ENCODE data around the gene IRX6. TPM values are rescaled to one million over a fixed set of nuclear protein-coding genes. Genes with fewer than 3 reads are reported as not detected.
A peak's percentile ranks its signal among the peaks of the same experiment; 100 is the strongest.

IRX6 gene
- total and polyA plus RNA-seq, 4 donors, result 0.37 to 6.3 (median 4.0) TPM

DNA sequence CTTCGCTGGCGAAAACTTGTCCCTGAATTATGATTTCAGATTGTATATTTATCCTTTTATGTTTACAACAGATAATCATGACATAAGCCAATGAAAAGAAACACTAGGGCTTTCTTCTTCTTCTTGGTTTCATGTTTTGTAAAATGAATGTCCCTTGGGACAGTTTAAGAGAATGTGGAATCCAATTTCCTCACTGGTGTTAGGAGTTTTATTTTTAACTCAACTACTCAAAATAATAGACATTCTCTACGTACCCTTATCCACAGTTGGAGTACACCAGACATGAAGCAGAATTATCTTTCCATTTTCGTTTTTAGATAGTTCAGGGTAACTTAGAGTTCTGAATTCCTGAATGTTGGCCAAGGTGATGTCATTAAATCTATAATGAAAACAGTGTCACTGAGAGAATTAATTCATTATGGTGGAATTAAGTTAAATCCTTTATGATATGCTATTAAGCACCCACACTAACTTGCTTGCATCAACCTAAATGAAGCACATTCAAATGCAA is 43.4 kb downstream of the IRX6 start:
- H3K27ac ChIP-seq (ENCODE audit: low read depth in 1 of 2, low read length in 1 of 2), result no peak overlapping the region
- H3K4me1 ChIP-seq (ENCODE audit: control insufficient read depth in 5 of 5, insufficient read depth in 5 of 5, low read length in 5 of 5), result peaks cover 0 to 23% (median 3%) of the 10 kb centered on the region in 5 donors
- no peak overlapping the region for H3K4me3 ChIP-seq
- no peaks in the 10 kb centered on the region for H3K9me3 ChIP-seq (ENCODE audit: control insufficient read depth in 4 of 4, insufficient read depth in 3 of 4, low read length in 3 of 4)
- peak in 1 of 3 donors; percentile 30 for DNase-seq
- no peak overlapping the region for H3K9ac ChIP-seq (ENCODE audit: insufficient read depth in 1 of 2, low read length in 2 of 2)
- ATAC-seq (ENCODE audit: insufficient read depth, low FRiP score), result no peak
- TF ChIP-seq, protein P1, sequence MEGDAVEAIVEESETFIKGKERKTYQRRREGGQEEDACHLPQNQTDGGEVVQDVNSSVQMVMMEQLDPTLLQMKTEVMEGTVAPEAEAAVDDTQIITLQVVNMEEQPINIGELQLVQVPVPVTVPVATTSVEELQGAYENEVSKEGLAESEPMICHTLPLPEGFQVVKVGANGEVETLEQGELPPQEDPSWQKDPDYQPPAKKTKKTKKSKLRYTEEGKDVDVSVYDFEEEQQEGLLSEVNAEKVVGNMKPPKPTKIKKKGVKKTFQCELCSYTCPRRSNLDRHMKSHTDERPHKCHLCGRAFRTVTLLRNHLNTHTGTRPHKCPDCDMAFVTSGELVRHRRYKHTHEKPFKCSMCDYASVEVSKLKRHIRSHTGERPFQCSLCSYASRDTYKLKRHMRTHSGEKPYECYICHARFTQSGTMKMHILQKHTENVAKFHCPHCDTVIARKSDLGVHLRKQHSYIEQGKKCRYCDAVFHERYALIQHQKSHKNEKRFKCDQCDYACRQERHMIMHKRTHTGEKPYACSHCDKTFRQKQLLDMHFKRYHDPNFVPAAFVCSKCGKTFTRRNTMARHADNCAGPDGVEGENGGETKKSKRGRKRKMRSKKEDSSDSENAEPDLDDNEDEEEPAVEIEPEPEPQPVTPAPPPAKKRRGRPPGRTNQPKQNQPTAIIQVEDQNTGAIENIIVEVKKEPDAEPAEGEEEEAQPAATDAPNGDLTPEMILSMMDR (IDR thresholded peaks at IDR 0.05; ENCODE audit: control extremely low read depth, extremely low read depth), result no peak
- H3K27me3 ChIP-seq (ENCODE audit: control insufficient read depth in 3 of 3, insufficient read depth in 3 of 3, low read length in 2 of 3), result peaks cover 3 to 40% (median 24%) of the 10 kb centered on the region in 3 donors
- 43 to 59% methylated on average over 4 of the region's 4 CpGs for WGBS, 2 donors
- H3K36me3 ChIP-seq (ENCODE audit: control insufficient read depth in 4 of 4, insufficient read depth in 4 of 4, low read length in 4 of 4), result no peaks in the 10 kb centered on the region

DNA sequence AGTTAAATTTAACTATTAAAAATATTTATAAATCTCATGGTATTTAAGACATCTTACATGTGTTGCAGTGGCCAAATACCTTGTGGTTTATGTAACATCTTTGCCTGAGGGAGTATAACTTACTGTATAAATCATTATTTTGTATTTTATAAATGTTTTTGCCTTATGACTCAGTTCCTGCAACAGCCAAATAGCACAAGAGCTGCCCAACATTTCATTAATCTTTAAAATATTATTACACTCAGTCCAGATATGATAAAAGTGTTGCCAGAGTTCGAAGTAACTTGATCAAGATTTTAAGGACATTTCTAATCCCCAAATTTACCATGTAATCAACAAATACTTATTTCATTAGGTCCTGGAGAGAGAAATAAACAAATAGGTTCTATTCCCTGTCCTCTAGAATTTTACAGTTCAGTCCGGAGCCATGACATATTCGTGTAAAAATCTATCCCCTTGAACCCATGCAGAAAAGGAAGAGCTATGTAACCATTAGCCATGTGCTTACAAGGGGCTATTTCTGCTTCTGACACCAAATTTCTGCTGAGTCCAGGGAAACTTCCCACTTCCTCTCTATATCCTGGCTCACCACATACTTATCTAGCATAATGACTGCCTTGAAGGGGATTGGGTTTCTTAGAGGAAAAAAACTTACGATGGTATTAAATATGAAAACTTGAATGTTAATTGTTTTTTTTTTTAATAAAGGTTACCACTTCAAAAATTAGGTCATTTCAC is 44.0 kb downstream of the IRX6 start:
- H3K9me3 ChIP-seq (ENCODE audit: control insufficient read depth in 4 of 4, insufficient read depth in 3 of 4, low read length in 3 of 4), result no peaks in the 10 kb centered on the region
- 45 to 55% methylated on average over 4 of the region's 4 CpGs for WGBS, 2 donors
- H3K9ac ChIP-seq (ENCODE audit: insufficient read depth in 1 of 2, low read length in 2 of 2), result no peak overlapping the region
- H3K36me3 ChIP-seq (ENCODE audit: control insufficient read depth in 4 of 4, insufficient read depth in 4 of 4, low read length in 4 of 4), result no peaks in the 10 kb centered on the region
- TF ChIP-seq, protein P1 (IDR thresholded peaks at IDR 0.05; ENCODE audit: control extremely low read depth, extremely low read depth), result no peak
- DNase-seq (peak in 2 of 3 donors; percentile 57 to 77), ATAC-seq (ENCODE audit: insufficient read depth, low FRiP score) (no peak)
- no peak overlapping the region for H3K4me3 ChIP-seq
- H3K27ac ChIP-seq (ENCODE audit: low read depth in 1 of 2, low read length in 1 of 2), result no peak overlapping the region
- peaks cover 0 to 23% (median 3%) of the 10 kb centered on the region in 5 donors for H3K4me1 ChIP-seq (ENCODE audit: control insufficient read depth in 5 of 5, insufficient read depth in 5 of 5, low read length in 5 of 5)
- peaks cover 3 to 40% (median 24%) of the 10 kb centered on the region in 3 donors for H3K27me3 ChIP-seq (ENCODE audit: control insufficient read depth in 3 of 3, insufficient read depth in 3 of 3, low read length in 2 of 3)

DNA sequence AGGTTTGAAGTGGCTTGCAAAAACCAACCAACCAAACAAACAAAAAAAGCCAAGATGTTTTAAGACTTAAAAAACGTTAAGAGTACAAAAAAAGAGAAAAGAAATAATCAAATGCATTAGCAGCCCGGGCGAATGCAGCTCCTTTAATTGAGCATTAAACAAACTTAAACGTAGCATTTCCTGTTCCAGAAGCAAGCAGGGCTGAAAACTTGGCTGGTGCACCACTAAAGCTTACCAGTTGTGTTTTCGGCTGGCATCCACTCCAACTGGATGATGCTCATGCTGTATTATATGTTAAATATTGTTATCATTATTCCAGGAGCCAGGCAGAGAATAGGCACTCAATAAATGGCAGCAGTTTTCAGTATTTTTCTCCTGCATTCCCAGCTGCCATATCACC is 45.1 kb downstream of the IRX6 start:
- Histone ChIP-seq H3K27me3 (ENCODE audit: control insufficient read depth in 3 of 3, insufficient read depth in 3 of 3, low read length in 2 of 3) (peaks cover 3 to 40% (median 24%) of the 10 kb centered on the region in 3 donors), H3K9ac (ENCODE audit: insufficient read depth in 1 of 2, low read length in 2 of 2) (no peak overlapping the region), H3K9me3 (ENCODE audit: control insufficient read depth in 4 of 4, insufficient read depth in 3 of 4, low read length in 3 of 4) (no peaks in the 10 kb centered on the region), H3K36me3 (ENCODE audit: control insufficient read depth in 4 of 4, insufficient read depth in 4 of 4, low read length in 4 of 4) (no peaks in the 10 kb centered on the region), H3K27ac (ENCODE audit: low read depth in 1 of 2, low read length in 1 of 2) (no peak overlapping the region), H3K4me1 (ENCODE audit: control insufficient read depth in 5 of 5, insufficient read depth in 5 of 5, low read length in 5 of 5) (peaks cover 0 to 23% (median 3%) of the 10 kb centered on the region in 5 donors), H3K4me3 (no peak overlapping the region)
- TF ChIP-seq, protein P1 (IDR thresholded peaks at IDR 0.05; ENCODE audit: control extremely low read depth, extremely low read depth), result no peak
- ATAC-seq (ENCODE audit: insufficient read depth, low FRiP score) (no peak), DNase-seq (no peak)
- 34 to 41% methylated on average over 5 of the region's 5 CpGs for WGBS, 2 donors

Measured in lung (tissue), 12 donors.